ENCODE measurements around the gene SLC4A5. TPM values are rescaled to one million over a fixed set of nuclear protein-coding genes. Genes with fewer than 3 reads are reported as not detected.

Gene SLC4A5, protein sequence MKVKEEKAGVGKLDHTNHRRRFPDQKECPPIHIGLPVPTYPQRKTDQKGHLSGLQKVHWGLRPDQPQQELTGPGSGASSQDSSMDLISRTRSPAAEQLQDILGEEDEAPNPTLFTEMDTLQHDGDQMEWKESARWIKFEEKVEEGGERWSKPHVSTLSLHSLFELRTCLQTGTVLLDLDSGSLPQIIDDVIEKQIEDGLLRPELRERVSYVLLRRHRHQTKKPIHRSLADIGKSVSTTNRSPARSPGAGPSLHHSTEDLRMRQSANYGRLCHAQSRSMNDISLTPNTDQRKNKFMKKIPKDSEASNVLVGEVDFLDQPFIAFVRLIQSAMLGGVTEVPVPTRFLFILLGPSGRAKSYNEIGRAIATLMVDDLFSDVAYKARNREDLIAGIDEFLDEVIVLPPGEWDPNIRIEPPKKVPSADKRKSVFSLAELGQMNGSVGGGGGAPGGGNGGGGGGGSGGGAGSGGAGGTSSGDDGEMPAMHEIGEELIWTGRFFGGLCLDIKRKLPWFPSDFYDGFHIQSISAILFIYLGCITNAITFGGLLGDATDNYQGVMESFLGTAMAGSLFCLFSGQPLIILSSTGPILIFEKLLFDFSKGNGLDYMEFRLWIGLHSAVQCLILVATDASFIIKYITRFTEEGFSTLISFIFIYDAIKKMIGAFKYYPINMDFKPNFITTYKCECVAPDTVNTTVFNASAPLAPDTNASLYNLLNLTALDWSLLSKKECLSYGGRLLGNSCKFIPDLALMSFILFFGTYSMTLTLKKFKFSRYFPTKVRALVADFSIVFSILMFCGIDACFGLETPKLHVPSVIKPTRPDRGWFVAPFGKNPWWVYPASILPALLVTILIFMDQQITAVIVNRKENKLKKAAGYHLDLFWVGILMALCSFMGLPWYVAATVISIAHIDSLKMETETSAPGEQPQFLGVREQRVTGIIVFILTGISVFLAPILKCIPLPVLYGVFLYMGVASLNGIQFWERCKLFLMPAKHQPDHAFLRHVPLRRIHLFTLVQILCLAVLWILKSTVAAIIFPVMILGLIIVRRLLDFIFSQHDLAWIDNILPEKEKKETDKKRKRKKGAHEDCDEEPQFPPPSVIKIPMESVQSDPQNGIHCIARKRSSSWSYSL
- 1 to 10 TPM; 2.2 to 9.5 TPM for total RNA-seq

DNA sequence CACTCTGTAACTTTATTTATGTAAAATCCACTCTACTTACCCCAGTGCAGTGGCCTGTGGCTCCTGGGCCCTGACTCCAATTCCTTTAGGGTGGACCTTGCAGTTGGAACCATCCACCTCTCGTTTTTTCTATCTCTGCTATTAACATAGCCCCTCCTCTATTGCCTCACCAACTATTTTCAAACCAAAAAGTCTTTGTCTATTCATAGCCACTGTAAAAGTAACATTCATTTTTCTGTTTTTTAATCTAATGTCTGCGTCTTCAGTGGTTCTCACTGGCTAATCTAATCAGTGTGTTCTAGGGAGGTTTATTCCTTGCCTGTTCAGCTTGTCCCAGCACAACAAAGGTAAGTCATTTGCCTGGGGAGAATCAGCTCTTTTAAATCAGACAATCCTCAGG is at the start of gene SLC4A5:
Gene SLC4A5 (minus strand): TSS at position 101 of the 400 bp plus-strand sequence. CDS start 28,393 bp downstream, outside the sequence.
- H3K27me3 ChIP-seq (replicated peaks; ENCODE audit: insufficient read depth) = no peaks in the 10 kb centered on the region
- no peak for ATAC-seq (ENCODE audit: insufficient number of reproducible peaks, low FRiP score, low read depth)
- H3K9me3 ChIP-seq = no peaks in the 10 kb centered on the region
- H3K4me3 ChIP-seq = no peak within 1 kb of the TSS
- H3K4me1 ChIP-seq (ENCODE audit: control insufficient read depth in 1 of 2, low read depth in 2 of 2) = no peaks in the 10 kb centered on the region
- TF ChIP-seq, protein P1, sequence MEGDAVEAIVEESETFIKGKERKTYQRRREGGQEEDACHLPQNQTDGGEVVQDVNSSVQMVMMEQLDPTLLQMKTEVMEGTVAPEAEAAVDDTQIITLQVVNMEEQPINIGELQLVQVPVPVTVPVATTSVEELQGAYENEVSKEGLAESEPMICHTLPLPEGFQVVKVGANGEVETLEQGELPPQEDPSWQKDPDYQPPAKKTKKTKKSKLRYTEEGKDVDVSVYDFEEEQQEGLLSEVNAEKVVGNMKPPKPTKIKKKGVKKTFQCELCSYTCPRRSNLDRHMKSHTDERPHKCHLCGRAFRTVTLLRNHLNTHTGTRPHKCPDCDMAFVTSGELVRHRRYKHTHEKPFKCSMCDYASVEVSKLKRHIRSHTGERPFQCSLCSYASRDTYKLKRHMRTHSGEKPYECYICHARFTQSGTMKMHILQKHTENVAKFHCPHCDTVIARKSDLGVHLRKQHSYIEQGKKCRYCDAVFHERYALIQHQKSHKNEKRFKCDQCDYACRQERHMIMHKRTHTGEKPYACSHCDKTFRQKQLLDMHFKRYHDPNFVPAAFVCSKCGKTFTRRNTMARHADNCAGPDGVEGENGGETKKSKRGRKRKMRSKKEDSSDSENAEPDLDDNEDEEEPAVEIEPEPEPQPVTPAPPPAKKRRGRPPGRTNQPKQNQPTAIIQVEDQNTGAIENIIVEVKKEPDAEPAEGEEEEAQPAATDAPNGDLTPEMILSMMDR (IDR thresholded peaks at IDR 0.05) = no peak
- no peaks in the 10 kb centered on the region for H3K36me3 ChIP-seq
- no peak within 1 kb of the TSS for H3K27ac ChIP-seq
- no peak for DNase-seq (ENCODE audit: low spot score)

DNA sequence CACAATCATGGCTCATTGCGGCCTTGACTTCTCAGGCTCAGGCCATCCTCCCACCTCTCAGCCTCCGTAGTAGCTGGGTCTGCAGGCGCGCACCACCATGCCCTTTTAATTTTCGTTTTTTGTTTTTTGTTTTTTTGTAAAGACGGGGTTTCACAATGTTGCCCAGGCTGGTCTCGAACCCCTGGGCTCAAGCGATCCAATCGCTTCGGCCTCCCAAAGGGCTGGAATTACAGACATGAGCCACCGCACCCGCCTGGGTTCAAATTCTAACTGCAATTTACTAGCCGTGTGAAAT is 49.2 kb upstream of the SLC4A5 start:
- TF ChIP-seq, protein P1 (IDR thresholded peaks at IDR 0.05) = no peak
- Histone ChIP-seq H3K9me3 (no peaks in the 10 kb centered on the region), H3K27me3 (replicated peaks; ENCODE audit: insufficient read depth) (no peaks in the 10 kb centered on the region), H3K4me3 (peak overlapping the region; percentile 86), H3K36me3 (no peaks in the 10 kb centered on the region), H3K27ac (no peak overlapping the region), H3K4me1 (ENCODE audit: control insufficient read depth in 1 of 2, low read depth in 2 of 2) (peaks cover 19 to 38% of the 10 kb centered on the region in 2 donors)
- DNase-seq (ENCODE audit: low spot score) (no peak), ATAC-seq (ENCODE audit: insufficient number of reproducible peaks, low FRiP score, low read depth) (no peak)

DNA sequence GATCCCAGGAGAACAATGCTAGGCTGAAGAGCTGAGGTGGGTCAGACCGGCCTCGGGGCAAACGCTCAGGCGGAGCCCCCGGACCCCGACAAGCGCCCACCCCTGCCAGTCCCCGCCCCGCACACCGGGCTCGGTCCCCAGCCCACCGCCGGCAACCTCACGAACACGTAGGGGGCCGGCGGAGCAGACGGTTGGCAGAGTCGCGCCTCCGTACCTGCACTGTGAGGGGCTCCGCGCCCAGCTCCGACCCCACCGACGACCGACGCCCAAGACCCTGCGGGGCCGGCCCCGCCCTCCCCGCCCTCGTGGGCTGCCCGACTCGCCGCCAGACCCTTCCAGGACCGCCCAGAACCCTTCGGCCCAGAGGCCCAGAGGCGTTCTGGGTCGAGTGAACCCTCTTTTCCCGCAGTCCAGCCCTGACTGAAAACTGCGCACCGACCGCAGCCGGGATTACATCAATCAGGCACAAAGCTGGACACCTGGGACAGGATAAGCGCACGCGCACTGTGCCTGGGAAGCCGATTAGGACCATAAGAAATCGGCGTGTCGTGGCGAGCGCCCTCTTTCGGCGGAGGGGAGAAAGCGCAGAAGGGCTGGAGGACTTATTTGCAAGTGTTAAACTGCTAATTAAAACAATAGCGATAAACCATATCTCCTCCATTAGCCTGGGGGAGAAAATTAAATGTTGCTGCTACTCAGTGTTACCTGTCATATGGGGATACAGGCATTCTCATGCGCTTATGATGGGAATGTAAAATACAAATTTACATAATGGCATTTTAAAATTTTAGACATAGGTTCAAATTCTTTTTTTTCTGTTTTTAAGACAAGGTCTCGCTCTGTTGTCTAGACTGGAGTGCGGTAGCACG is 48.6 kb upstream of the SLC4A5 start:
- peak; percentile 67 for DNase-seq (ENCODE audit: low spot score)

DNA sequence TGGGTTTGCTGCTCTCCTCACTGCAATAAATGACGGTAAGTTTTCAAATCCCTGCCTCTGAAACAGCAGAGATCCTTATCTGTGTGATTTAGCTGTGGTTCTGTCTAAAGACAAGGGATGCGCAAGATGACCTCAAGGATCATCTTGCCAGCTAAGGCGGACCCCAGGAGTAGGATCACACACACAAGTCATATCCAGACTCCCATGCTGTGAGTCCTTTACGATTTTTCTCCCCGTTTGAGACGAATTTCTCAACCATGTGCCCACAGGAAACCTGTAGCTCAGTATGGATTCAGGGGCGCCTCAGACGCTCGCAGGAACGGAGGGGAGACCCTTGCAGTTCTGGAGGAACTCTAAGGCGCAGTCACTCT is 48.0 kb upstream of the SLC4A5 start:
- TF ChIP-seq, protein P1 (IDR thresholded peaks at IDR 0.05) = no peak
- no peaks in the 10 kb centered on the region for H3K9me3 ChIP-seq
- H3K4me1 ChIP-seq (ENCODE audit: control insufficient read depth in 1 of 2, low read depth in 2 of 2) = peaks cover 19 to 43% of the 10 kb centered on the region in 2 donors

More for the DNA sequence above, 48.6 kb upstream of the SLC4A5 start:
- TF ChIP-seq, protein P1 (IDR thresholded peaks at IDR 0.05) = peak; percentile 97
- no peaks in the 10 kb centered on the region for H3K9me3 ChIP-seq
- peak overlapping the region; percentile 86 for H3K4me3 ChIP-seq
- H3K36me3 ChIP-seq = no peaks in the 10 kb centered on the region
- peak overlapping the region; percentile 78 to 87 for H3K27ac ChIP-seq
- H3K27me3 ChIP-seq (replicated peaks; ENCODE audit: insufficient read depth) = no peaks in the 10 kb centered on the region
- H3K4me1 ChIP-seq (ENCODE audit: control insufficient read depth in 1 of 2, low read depth in 2 of 2) = peaks cover 19 to 43% of the 10 kb centered on the region in 2 donors
- ATAC-seq (ENCODE audit: insufficient number of reproducible peaks, low FRiP score, low read depth) = peak; percentile 87

More for the DNA sequence above, 48.0 kb upstream of the SLC4A5 start:
- ATAC-seq (ENCODE audit: insufficient number of reproducible peaks, low FRiP score, low read depth) = peak; percentile 44
- H3K27me3 ChIP-seq (replicated peaks; ENCODE audit: insufficient read depth) = no peaks in the 10 kb centered on the region
- H3K36me3 ChIP-seq = no peaks in the 10 kb centered on the region
- H3K4me3 ChIP-seq = peak overlapping the region; percentile 86
- peak overlapping the region; percentile 78 to 87 for H3K27ac ChIP-seq
- no peak for DNase-seq (ENCODE audit: low spot score)
